ENCODE results near the gene GCK.

The GCK gene

GRCh38 chr7:44098092-44099068 is 90.9 kb downstream of the GCK start:
- Histone ChIP-seq H3K36me3 (ENCODE audit: control insufficient read depth, insufficient read depth, low read length) (no peaks in the 10 kb centered on the region), H3K27ac (ENCODE audit: insufficient read depth, low read depth, low read length, poor library complexity, severe bottlenecking) (no peak overlapping the region), H3K4me3 (ENCODE audit: insufficient read depth, low read depth, low read length) (no peak overlapping the region), H3K4me1 (ENCODE audit: control insufficient read depth, insufficient read depth, low read length) (peaks cover 6% of the 10 kb centered on the region), H3K9me3 (ENCODE audit: control insufficient read depth, low read length) (no peaks in the 10 kb centered on the region), H3K27me3 (ENCODE audit: control insufficient read depth, insufficient read depth, low read length, poor library complexity, severe bottlenecking) (peaks cover 6% of the 10 kb centered on the region)
- 90 to 95% methylated on average over 5 of the region's 6 CpGs for WGBS, 2 experiments

- H3K36me3 ChIP-seq (ENCODE audit: control insufficient read depth, insufficient read depth, low read length), result no peaks in the 10 kb centered on the region
- H3K27ac ChIP-seq (ENCODE audit: insufficient read depth, low read depth, low read length, poor library complexity, severe bottlenecking), result no peak overlapping the region
- WGBS, 2 experiments, result 90 to 91% methylated on average over 9 of the region's 9 CpGs
- no peak overlapping the region for H3K4me3 ChIP-seq (ENCODE audit: insufficient read depth, low read depth, low read length)
- H3K27me3 ChIP-seq (ENCODE audit: control insufficient read depth, insufficient read depth, low read length, poor library complexity, severe bottlenecking), result no peaks in the 10 kb centered on the region
- peaks cover 6% of the 10 kb centered on the region for H3K4me1 ChIP-seq (ENCODE audit: control insufficient read depth, insufficient read depth, low read length)
- H3K9me3 ChIP-seq (ENCODE audit: control insufficient read depth, low read length), result no peaks in the 10 kb centered on the region
Observed at GRCh38 chr7:44097064-44097932, 91.9 kb downstream of the GCK start.

DNA sequence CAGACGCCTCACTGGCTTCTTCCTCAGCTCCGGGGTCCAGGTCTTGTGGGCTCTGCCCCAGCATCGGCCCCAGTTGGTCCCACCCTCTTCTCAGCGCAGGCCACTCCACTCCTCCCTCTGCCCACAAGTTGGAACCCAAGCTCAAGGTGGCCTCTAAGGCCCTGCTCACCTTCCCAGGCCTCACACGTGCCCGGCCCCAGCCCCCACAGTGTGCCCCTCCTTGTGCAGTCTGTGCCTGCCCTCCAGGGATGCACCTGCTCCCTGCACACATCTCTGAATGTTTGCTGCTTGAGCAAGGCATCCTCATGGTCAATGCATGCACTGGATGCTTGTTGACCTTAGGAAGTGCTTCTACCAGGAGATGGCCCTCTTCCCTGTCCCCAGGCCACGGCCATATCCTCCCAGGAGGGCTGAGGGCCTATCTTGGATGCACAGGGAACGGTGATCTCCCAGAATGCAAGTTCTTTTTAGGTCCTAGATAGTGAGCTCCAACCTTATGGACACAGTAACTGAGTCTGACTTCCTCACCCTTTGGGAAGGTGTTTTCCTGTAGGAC is 92.8 kb downstream of the GCK start:
- Histone ChIP-seq H3K9me3 (ENCODE audit: control insufficient read depth, low read length) (no peaks in the 10 kb centered on the region), H3K27me3 (ENCODE audit: control insufficient read depth, insufficient read depth, low read length, poor library complexity, severe bottlenecking) (no peaks in the 10 kb centered on the region), H3K4me1 (ENCODE audit: control insufficient read depth, insufficient read depth, low read length) (peaks cover 6% of the 10 kb centered on the region), H3K36me3 (ENCODE audit: control insufficient read depth, insufficient read depth, low read length) (no peaks in the 10 kb centered on the region), H3K27ac (ENCODE audit: insufficient read depth, low read depth, low read length, poor library complexity, severe bottlenecking) (no peak overlapping the region), H3K4me3 (ENCODE audit: insufficient read depth, low read depth, low read length) (no peak overlapping the region)
- WGBS, 2 experiments, result 88% methylated on average over 8 of the region's 8 CpGs

DNA sequence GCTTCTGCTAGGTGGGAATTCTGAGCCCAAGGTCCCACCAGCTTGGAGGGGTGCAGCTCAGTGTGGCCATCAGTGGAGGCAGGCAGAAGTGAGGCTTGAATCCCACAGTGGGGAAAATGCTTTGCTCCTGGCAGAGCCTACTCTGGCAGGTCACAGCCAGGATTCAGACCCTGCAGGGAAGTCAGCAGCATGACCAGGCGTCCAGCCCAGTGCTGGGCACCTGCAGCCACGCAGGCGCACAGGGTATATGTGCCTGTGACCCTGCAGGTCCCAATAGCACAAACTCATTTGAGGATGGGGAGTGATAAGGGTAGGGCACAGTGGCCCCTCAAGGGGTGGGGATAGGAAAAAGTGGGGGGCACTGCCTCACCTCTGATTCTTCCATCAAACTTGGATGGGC is 93.5 kb downstream of the GCK start:
- no peaks in the 10 kb centered on the region for H3K27me3 ChIP-seq (ENCODE audit: control insufficient read depth, insufficient read depth, low read length, poor library complexity, severe bottlenecking)
- no peak overlapping the region for H3K27ac ChIP-seq (ENCODE audit: insufficient read depth, low read depth, low read length, poor library complexity, severe bottlenecking)
- peaks cover 2% of the 10 kb centered on the region for H3K4me1 ChIP-seq (ENCODE audit: control insufficient read depth, insufficient read depth, low read length)
- H3K4me3 ChIP-seq (ENCODE audit: insufficient read depth, low read depth, low read length), result no peak overlapping the region
- H3K36me3 ChIP-seq (ENCODE audit: control insufficient read depth, insufficient read depth, low read length), result no peaks in the 10 kb centered on the region
- WGBS, 2 experiments, result 94 to 96% methylated on average over 3 of the region's 3 CpGs
- H3K9me3 ChIP-seq (ENCODE audit: control insufficient read depth, low read length), result no peaks in the 10 kb centered on the region

DNA sequence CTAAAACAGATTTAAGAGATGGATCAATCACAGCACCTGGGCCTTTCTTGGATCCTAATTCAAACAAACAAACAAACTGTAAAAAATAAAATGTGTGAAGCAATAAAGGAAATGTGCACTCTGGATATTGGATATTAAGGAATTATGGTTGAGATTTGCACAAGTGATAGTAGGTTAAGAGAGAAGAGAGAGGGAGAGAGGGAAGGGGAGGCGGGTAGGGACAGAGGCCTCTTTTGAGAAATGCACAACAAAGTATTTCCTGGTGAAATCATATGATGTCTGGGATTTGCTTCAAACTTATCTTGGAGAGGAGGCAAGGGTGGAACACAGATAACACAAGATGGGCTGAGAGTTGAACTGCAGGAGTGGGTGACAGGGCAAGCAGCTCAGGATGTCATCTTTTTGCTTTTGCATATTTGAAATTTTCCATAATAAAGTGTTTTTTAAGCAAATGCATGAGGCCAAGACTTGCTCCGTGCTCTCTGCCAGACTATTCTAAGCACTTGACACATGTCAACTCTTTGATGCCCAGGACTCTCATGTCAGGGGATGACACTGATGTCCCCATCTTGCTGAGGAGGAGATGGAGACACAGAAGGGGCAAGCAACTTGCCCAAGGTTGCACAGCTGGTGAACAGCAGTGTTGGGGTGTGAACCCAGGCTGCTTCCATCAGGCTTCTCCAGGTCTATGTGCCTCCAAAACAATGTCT is 94.2 kb downstream of the GCK start:
- H3K27ac ChIP-seq (ENCODE audit: insufficient read depth, low read depth, low read length, poor library complexity, severe bottlenecking), result no peak overlapping the region

DNA sequence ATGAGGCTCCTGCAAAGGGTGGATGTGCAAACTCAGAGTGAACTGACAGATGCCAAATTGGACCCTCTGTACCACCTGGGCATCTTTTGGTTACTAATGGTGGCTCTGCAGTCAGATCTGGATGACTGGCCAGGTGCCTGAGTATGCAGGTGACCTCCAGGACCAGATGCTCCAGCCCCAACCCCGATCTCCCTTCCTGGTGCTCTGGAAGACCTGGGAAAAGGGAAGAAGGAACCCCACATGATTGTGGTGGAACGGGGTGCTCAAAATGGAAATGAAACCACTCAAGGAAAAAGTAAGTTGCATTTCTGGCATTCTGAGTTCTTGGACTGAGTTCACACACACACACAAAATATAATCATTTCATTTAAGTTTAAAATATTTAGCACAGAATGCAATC is 94.9 kb downstream of the GCK start:
- WGBS, 2 experiments, result 77 to 92% methylated on average over 2 of the region's 2 CpGs
- H3K4me1 ChIP-seq (ENCODE audit: control insufficient read depth, insufficient read depth, low read length), result no peaks in the 10 kb centered on the region
- no peaks in the 10 kb centered on the region for H3K36me3 ChIP-seq (ENCODE audit: control insufficient read depth, insufficient read depth, low read length)
- H3K9me3 ChIP-seq (ENCODE audit: control insufficient read depth, low read length), result no peaks in the 10 kb centered on the region
- no peak overlapping the region for H3K4me3 ChIP-seq (ENCODE audit: insufficient read depth, low read depth, low read length)
- no peak overlapping the region for H3K27ac ChIP-seq (ENCODE audit: insufficient read depth, low read depth, low read length, poor library complexity, severe bottlenecking)
- H3K27me3 ChIP-seq (ENCODE audit: control insufficient read depth, insufficient read depth, low read length, poor library complexity, severe bottlenecking), result no peaks in the 10 kb centered on the region

More for the DNA sequence above, 94.2 kb downstream of the GCK start:
- Histone ChIP-seq H3K4me3 (ENCODE audit: insufficient read depth, low read depth, low read length) (no peak overlapping the region), H3K9me3 (ENCODE audit: control insufficient read depth, low read length) (no peaks in the 10 kb centered on the region), H3K36me3 (ENCODE audit: control insufficient read depth, insufficient read depth, low read length) (no peaks in the 10 kb centered on the region), H3K4me1 (ENCODE audit: control insufficient read depth, insufficient read depth, low read length) (no peaks in the 10 kb centered on the region), H3K27me3 (ENCODE audit: control insufficient read depth, insufficient read depth, low read length, poor library complexity, severe bottlenecking) (no peaks in the 10 kb centered on the region)
- 88 to 90% methylated on average over 2 of the region's 2 CpGs for WGBS, 2 experiments

Measured in ectodermal cell (in vitro differentiated cells).